Skin of body (tissue), 2 donors: ENCODE measurements around the gene FOXF2. TPM values are rescaled to one million over a fixed set of nuclear protein-coding genes. Genes with fewer than 3 reads are reported as not detected.

Source experiments
- DNase-seq: peaks from one replicate; lab custom pipeline; 2025; lab: John Stamatoyannopoulos, UW
- total RNA-seq: library from RNA; depleted of rRNA; stranded (reverse); fragments of >200 nt; gene quantifications from one replicate; pipeline ENCODE4 v1.2.3, GENCODE V29; 2014

Gene FOXF2
- total RNA-seq, 1 donor from 2014 or later, result 0.59 TPM

DNA sequence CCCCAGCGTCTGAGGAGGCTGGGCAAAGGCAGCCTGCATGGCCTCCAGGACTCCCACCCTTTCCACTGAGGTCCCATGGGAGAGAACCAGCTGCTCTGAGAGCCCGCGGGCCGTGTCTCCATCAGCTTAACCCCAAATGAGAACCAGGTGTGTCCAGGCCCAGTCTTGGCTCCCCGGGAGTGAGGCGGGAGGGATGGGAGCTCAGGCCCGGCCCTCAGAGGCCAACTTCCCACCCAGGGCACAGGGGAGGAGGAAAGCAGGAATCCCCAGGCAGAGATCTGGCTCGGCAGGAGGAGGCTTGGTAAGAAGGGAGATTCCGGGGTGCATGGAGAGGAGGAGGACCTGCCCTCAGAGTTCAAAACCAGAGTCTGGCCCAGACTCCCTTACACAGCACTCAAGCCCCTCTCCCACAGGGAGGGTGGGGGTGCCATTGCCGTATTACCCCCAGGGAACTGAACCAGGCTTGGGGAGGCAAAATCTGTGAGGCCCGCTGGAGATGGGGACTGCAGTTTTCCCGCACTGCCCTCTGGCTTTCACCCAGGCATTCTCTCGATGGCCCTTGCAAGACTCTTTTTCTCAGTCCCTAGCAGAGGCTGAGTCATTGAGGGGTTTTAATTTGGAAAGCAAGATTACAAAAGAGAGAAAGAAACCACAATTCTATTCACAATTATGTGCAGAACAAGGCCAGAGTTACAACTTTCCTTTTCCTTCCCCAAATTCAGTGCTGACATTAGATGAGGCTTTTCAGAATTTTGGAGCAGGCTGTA is 17.1 kb downstream of the FOXF2 start:
- DNase-seq, result no peak

DNA sequence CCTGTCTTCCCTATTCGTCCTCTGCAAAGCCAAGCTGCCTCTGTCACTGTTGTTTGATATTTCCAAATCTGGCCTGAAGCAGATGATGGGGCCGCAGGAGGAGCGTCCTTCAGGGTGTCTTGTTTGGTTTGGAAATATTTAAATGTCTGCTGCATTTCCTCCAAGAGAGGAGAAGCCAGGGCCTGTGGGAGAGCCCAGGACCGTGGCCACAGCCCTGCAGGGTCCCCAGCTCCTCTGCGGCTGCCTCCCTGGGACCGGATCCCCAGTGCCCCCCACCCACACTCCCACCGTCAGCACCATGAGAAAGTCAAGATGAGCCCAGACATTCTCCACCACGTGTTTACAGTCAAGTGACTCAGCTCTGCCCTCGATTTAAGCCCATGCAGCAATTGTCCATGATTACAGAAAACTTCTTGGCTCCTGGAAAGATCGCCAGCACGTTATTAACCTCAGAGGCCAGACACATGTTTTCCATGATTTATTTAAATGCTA is 18.2 kb downstream of the FOXF2 start:
- no peak for DNase-seq

DNA sequence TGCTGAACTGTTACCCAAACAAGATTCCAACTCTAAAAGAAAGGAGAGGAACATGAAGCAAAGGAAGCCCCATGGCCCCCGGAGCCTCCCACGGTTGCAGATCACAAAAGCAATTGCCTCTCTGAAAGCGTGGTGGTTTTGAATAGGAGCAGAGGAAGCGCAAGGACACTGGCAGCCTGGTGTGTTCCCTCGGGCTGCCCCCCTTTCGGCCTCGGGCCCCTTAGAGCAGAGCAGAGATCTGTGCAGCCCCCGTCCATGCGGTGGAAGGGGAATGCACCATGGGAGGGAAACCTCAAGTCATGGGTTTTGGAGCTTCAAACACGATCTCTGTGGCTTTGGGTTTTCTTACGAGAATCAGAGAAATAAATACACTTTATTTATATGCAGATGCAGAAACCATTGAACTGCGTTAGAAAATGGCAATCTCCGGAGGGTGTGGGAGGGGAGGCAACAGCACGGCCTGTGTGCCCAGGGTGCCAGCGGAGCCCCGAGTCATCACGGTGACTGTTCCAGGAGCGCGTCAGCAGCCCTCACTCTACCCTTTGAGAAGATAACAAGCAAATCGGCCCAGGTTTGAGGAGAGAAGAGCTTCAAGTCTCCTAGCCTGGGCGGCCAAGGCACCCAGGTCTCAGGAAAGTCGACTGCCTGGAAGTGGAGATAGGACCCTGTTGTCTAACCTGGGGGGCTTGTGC is 20.5 kb downstream of the FOXF2 start:
- no peak for DNase-seq

DNA sequence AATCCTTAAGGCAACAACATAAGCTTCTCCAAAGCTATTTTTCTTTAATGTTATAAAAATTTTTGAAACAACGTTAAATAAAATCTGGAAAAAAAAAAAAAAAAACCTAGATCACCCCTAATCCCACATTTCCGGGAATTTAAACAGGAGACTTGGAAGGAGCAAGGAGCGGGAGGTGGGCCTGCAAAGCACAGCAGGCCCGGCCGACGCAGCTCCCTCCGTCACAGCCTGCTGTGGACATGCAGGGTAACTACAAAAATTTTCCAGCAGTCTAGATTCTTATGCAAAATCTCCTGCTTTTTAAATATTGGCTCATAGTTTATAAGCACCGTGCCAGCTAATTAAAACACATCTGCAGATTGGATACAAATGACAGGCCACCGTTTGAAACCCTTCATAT is 23.5 kb downstream of the FOXF2 start:
- no peak for DNase-seq

DNA sequence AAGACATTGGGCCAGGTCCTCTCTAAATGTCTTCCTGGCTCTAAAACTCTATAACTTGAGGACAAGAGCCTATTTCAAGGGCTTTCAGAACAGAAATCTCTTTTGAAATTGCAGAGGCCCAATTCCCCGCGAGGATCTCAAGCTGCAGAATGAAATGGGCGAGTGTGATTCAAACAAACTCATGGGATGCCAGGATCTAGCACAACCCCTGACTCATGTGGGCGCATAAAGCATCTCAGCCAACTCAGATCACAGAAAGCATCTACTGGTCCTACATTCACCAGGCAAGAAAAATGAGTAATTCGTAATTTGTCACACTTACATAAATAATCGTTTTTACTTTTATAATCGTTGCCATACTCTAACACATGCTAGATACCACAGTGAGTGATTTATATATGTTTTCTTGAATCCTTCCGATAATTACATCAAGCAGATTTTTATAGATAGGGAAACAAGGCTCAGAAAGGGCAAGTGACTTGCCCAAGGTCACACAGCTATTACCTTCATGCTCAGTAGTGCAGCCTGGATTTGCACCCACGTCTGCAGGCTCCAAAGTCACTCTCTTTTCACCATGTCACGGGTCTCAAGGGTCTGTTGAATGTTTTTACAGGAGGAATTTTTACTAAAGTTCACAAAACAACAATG is 26.2 kb downstream of the FOXF2 start:
- DNase-seq, result no peak

DNA sequence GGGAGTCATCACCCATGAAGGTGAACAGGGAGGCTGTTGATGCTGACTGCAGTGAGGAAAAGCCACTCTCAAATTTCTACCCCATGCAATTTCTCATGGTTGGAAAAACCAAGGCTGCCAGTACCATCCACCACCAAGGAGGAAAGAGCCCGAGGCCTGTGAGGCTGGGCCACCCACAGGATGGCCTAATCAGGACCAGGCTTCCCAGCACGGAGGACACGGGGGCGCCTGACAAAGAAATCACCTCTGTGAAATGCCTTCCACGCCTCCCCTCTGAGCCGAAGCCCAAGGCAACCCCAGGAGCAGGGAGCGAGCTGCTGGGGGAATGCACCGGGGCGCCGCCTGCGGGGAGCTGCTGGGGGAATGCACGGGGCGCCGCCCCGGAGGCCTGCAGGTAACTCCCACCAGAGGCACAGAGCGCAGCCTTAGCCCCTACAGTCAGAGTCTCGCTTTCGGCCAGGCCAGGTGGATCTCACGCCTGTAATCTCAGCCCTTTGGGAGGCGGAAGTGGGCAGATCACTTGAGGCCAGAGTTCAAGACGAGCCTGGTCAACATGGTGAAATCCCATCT is 26.9 kb downstream of the FOXF2 start:
- DNase-seq, result no peak

DNA sequence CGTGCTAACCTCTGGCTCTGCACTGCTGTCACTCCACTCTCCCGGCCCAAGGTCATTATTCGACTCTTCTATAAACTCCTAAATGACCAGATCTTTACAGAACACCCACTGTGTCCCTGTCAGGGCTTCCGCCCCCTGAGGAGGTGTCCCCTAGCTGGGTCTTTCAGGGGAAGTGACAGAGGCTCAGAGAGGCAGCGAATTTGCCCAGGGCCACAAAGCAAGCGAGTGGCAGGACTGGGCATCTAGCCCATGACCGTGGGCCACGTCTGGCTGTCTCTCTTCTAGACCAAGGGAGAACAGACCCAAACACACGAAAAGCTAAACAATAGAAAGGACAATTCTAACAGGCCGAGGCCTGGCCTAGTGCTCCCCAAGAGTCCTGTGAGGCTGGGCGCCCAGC is 27.4 kb downstream of the FOXF2 start:
- no peak for DNase-seq

DNA sequence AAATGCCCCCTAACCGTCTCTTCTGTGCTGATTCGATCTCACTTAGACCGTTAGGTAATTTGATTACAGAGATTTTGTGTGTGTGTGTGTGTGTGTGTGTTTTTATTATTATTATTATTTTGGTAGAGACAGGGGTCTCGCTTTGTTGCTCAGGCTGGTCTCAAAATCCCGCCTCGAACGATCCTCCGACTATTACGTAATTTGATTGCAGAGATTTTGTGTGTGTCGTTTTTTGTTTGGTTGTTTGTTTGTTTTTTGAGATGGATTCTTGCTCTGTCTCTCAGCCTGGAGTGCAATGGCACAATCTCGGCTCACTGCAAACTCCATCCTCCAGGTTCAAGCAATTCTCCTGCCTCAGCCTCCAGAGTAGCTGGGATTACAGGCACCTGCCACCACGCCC is 28.3 kb downstream of the FOXF2 start:
- DNase-seq, result no peak

DNA sequence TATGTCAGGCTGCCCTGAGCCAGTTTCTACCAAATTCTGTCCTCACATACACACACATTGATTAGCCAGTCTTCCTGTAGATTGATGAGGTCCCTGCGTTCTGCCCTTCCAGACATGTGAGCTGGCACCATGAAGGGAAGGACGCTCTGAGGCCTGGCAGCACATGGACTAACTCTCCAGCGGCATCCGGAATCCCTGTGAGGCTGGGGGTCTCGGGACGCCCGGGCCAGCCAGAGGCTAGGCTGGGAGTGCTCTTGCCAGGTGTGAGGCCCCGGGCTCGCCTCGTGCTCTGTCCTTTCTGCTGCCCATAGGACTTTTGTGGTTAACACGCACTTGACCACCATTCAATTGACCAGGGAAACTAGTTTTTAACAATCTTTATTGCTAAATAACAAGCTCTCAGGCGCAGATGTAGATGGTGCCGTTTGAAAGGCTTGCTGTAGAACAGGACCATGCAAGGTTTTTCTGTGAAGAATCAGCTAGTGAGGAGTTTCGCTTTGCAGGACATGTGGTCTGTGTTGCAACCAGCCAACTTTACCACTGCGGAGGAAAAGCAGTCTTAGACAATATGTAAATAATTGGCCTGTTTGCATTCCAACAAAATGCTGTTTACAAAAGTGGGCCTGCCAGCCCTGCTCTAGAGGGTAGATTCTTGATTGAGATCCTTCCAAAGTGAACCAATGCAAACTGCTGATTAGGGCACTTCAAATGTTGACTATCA is 29.3 kb downstream of the FOXF2 start:
- DNase-seq, result no peak

DNA sequence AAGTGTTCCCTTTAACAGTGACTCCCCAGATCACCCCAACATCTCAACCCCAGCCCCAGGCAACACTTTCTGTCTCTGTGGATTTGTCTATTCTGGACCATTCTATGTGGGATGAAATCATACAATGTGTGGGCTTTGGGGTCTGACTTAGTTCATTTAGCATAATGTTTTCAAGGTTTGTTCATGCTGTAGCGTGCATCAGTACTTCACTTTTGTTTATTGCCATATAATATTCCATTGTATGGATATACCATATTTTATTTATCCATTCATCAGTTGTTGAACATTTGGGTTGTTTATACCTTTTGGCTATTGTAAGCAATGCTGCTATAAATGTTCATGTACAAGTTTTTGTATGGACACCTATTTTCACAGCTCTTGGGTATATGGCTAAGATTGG is 31.0 kb downstream of the FOXF2 start:
- no peak for DNase-seq

DNA sequence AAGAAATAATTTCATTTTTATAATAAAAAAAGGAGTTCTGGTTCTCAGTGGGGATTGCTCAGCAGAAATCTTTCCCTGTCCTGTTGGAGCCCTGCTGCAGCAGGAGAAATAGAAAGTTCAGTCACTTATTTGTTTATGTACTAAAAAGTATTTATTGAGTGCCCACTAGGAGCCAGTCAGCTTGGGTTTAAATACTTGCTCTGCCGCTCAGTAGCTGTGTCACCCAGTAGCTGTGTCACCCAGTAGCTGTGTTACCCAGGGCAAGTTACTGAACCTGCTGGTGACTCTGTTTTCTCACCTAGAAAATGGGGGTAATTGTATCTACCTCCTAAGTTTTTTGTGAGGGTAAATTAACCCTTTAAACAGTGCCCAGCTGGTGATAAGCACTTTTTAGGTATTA is 32.9 kb downstream of the FOXF2 start:
- no peak for DNase-seq

DNA sequence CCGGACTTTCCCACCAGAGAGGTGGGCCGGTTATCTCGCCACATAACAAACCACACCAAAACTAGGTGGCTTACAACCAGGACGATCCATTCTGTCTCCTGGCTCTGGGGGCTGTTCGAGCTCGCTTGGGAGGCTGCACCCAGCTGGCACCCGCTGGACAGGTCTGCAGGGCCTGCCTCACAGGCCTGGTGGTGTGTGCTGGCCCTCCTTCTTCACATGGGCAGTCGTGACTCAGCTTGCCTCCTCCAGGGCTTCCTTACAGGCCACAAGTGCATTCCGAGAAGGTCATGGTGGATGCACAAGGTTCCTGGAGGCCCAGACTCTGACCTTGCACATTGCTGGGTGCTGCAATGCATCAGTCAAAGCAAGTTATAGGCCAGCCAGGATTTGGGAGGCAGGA is 34.2 kb downstream of the FOXF2 start:
- DNase-seq, result no peak

DNA sequence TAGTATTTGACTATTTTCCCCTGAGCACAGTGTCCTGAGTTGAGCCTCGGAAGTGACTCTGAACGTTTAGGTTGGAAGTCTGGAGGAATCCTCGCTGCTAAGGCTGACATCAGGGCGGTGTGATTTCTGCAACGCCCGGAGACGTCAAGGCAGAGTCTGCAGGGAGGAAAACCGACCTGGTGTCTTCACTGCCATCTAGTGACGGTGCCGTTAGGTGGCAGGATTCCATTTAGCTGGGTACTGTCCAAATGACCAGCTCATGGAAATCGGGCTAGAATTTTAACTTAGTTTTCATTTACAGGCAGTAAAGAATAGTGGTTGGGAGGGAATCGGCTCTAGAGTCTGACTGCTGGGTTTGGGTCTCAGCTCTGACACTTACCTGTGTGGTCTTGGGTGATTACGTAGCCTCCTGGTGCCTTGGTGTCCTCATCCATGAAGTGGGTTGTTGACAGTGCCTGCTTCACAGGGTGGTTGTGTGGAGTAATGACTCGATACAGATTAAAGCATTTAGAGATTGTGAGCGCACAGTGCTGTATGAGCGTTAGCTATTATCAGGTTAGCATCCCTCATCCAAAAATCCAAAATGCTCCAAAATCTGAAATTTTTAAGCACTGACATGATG is 35.0 kb downstream of the FOXF2 start:
- no peak for DNase-seq

DNA sequence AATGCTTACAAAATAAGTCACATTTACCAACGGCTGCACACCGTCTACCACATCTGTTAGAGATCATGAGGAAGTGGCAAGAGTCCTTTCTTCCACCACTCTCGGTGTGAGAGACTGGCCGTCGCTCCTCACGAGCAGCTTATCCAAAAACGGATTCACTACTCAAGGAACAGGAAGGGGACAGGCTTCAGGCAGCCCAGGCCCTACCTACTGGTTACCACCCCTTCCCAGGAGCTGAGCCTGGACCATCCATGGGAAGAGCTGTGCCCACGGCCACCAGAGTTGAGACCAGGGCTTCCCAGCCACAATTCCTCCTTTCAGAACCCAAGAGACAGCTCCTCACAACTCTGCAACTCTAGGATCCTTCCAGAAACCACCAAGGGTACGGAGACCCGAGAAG is 37.0 kb downstream of the FOXF2 start:
- no peak for DNase-seq

DNA sequence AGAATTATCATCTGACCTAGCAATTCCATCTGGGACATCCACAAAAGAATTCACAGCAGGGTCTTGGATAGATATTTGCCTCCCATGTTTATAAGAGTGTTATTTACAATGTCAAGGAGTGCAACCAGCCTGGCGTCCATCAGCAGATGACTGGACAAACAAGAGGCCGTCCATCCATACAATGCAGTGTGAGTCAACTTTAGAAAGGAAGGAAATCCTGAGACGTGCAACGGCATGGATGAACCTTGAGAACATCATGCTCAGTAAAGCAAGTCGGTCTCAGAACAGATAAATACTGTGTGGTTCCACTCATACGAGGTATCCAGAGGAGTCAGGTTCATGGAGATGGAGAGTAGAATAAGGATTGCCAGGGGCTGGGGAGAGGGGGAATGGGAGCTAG is 46.4 kb downstream of the FOXF2 start:
- no peak for DNase-seq

DNA sequence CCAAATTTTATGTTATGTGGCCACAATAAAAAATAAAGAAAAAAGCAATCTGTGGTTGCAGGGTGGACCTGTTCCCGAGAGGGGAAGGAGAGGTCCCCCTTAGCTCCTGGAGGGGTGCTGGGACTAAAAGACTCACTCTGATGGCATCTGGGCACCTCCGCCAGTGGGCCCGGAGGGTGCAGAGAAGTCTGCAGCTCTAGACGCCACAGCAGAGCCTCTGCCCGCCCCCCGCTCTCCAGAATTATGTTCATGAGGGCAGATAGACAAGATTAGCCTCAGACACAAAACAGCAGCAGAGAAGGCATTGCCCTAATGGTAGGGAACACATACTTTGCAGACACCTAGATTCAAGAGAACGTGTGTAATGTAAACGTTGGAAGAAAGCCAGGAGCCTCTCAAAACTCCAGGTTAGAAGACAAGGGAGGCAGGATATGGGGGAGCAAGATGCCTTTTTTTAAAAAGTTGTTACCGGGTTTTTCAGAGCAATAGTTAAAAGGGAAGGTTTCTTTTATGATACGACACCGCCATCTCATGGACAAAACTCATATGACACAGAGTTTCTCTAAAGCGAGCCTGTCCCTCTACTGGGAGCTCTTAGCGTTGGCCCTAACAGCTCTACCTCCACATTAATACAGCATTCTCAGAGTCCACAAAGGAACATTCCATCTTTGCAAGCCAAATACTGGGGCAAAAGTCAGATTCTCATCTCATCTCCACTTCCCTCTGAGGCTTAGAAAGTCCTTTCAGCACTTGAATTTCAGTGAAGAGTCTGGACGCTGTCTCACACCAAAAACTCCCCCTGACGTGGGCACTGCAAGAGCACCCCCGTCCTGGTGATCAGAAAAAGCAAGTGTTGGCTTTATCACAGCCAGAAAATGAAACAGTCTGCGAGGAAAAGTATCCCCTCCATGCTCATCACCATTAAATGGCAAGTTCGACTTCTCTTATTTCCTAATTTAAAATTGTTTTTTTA is 47.2 kb downstream of the FOXF2 start:
- DNase-seq, result peak; percentile 11

DNA sequence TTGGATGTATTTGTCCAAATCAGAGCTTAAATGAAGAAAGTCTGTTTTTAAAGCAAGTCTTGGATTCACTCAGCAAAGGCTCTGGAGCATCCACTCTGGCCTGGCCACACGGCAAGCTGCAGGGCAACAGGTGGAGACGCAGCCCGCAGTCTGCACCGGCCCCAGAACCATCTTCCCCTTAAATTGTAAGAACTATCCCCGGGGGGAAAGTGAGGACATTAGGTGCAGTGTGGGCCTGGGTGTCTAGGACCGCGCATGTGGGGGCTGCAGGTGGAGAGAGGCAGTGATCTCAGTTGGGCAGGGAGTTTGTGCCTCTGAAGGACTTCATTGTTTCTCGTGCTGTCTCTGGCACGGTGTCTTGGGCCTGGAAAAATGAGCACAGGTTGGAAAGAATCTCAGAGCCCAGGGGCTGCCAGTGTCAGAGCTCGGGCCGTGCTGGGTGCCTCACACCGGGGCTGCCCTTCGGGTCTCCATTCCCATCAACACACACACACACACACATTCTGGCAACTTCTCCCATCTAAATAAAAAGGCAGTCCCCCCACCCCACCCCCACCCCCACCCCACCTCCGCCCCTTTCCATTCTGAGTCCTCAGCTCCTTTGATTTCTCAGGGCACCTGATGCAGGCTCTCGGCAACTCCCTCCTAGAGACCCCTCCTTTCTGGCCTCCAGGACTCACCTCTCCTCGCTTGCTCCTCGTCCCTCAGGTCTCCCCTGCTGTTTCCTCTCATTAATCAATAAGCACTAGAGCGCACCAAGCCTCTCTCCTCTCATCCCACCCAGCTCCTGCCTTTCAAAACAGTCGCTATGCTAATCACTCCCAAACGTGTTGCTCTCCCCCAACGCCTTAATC is 48.4 kb downstream of the FOXF2 start:
- no peak for DNase-seq

DNA sequence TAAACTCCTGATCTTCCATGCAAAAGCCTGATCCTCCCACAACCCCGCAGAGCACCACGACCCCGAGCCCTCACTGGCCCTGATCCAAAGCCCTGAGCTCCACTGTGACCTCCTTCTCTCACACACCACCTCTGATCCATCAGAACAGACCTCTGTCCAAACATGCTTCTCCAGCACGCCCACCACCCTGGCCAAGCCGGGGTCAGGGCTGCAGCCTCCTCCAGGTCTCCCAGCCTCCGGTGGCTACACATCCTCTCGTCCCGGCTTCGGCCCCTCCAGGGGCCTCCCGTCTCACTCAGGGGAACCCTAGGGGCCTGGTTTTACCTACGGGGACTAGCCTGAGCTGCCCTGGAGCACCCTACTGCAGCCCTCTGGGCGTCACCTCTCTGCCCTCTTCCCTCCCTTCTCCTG is 49.1 kb downstream of the FOXF2 start:
- DNase-seq, result no peak

DNA sequence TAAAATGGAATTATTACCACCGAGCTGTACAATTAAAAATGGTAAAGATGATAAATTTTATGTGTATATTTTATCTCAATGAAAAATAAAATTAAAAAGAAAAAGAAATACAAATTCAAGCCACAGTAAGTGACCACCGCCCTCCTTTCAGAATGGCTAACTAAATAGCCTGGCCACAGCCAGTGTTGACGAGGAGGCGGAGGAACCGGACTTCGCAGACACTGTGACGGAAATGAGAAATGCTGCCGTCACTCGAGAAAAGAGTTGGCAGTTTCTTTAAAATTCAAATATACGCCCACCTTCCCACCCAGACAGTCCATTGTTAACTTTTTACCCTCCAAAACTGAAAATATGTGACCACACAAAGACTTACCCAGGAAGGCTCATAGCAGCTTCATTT is 50.0 kb downstream of the FOXF2 start:
- DNase-seq, result no peak
